Measurements from ENCODE around the gene DLEC1. TPM values are rescaled to one million over a fixed set of nuclear protein-coding genes. Genes with fewer than 3 reads are reported as not detected.

DLEC1 gene
- total and polyA plus RNA-seq, 2 donors (not counting 1 experiment from before 2014, with no cell fraction given) = 0.52 to 2.1 TPM

- Histone ChIP-seq H4K20me1 (ENCODE audit: control insufficient read depth, insufficient read depth, low read length, poor library complexity, severe bottlenecking) (no peaks in the 10 kb centered on the region), H3K9me3 (ENCODE audit: control extremely low read depth in 1 of 3, control insufficient read depth in 2 of 3, insufficient read depth in 1 of 3, low read length in 2 of 3) (peaks cover 0 to 4% (median under 1%) of the 10 kb centered on the region in 3 donors), H3K9ac (ENCODE audit: low read length) (no peak overlapping the region), H3K4me2 (replicated peaks; ENCODE audit: low read depth, low read length, poor library complexity, severe bottlenecking) (no peak overlapping the region), H3K4me1 (ENCODE audit: control insufficient read depth in 2 of 2, insufficient read depth in 2 of 2, low read length in 2 of 2) (peaks cover 18 to 19% of the 10 kb centered on the region in 2 donors), H2AFZ (ENCODE audit: insufficient read depth, low read depth, low read length, poor library complexity, severe bottlenecking) (no peak overlapping the region), H3K79me2 (ENCODE audit: control insufficient read depth, insufficient read depth, low read length) (no peaks in the 10 kb centered on the region), H3K27ac (ENCODE audit: low read length in 2 of 2) (no peak overlapping the region), H3K4me3 (ENCODE audit: control extremely low read depth in 1 of 5, extremely low read depth in 1 of 5, insufficient read depth in 1 of 5, low read depth in 2 of 5, low read length in 4 of 5) (no peak overlapping the region), H3K27me3 (replicated peaks in 1 of 4; ENCODE audit: control extremely low read depth in 1 of 4, control insufficient read depth in 3 of 4, insufficient read depth in 4 of 4, low read length in 3 of 4) (peaks cover 0 to 8% (median 0%) of the 10 kb centered on the region in 4 experiments), H3K36me3 (replicated peaks in 1 of 2; ENCODE audit: control extremely low read depth in 1 of 2, control insufficient read depth in 1 of 2, extremely low read depth in 1 of 2, insufficient read depth in 2 of 2, low read length in 1 of 2) (no peaks in the 10 kb centered on the region)
- 98% methylated on average over 4 of the region's 4 CpGs for WGBS (ENCODE audit: insufficient coverage)
- DNase-seq = no peak
- Mint-ChIP-seq H3K27me3 (peaks cover 7% of the 10 kb centered on the region), H3K27ac (no peak overlapping the region), H3K4me3 (no peak overlapping the region), H3K9me3 (ENCODE audit: insufficient read depth) (no peaks in the 10 kb centered on the region), H3K4me1 (peaks cover 19% of the 10 kb centered on the region)
- TF ChIP-seq CTCF (IDR thresholded peaks at IDR 0.05) = no peak
- TF ChIP-seq EZH2 (IDR thresholded peaks at IDR 0.05; ENCODE audit: borderline replicate concordance, insufficient read depth, low read depth, low read length, poor library complexity, severe bottlenecking) = no peak
- CTCF ChIA-PET = no interaction called here
- intact Hi-C loops (cut with micrococcal nuclease) = no loop called here
- ATAC-seq (ENCODE audit: low read depth) = no peak
- POLR2A ChIA-PET = no interaction called here
Observed at GRCh38 chr3:38111201-38111600, 72.2 kb downstream of the DLEC1 start.

- Histone ChIP-seq H3K4me2 (replicated peaks; ENCODE audit: low read depth, low read length, poor library complexity, severe bottlenecking) (no peak overlapping the region), H3K9ac (ENCODE audit: low read length) (no peak overlapping the region), H3K4me3 (ENCODE audit: control extremely low read depth in 1 of 5, extremely low read depth in 1 of 5, insufficient read depth in 1 of 5, low read depth in 2 of 5, low read length in 4 of 5) (no peak overlapping the region), H4K20me1 (ENCODE audit: control insufficient read depth, insufficient read depth, low read length, poor library complexity, severe bottlenecking) (no peaks in the 10 kb centered on the region), H3K4me1 (ENCODE audit: control insufficient read depth in 2 of 2, insufficient read depth in 2 of 2, low read length in 2 of 2) (peaks cover 19 to 23% of the 10 kb centered on the region in 2 donors), H3K27ac (ENCODE audit: low read length in 2 of 2) (no peak overlapping the region), H3K9me3 (ENCODE audit: control extremely low read depth in 1 of 3, control insufficient read depth in 2 of 3, insufficient read depth in 1 of 3, low read length in 2 of 3) (no peaks in the 10 kb centered on the region), H3K79me2 (ENCODE audit: control insufficient read depth, insufficient read depth, low read length) (no peaks in the 10 kb centered on the region), H3K27me3 (replicated peaks in 1 of 4; ENCODE audit: control extremely low read depth in 1 of 4, control insufficient read depth in 3 of 4, insufficient read depth in 4 of 4, low read length in 3 of 4) (peaks cover 0 to 6% (median 0%) of the 10 kb centered on the region in 4 experiments), H2AFZ (ENCODE audit: insufficient read depth, low read depth, low read length, poor library complexity, severe bottlenecking) (no peak overlapping the region), H3K36me3 (replicated peaks in 1 of 2; ENCODE audit: control extremely low read depth in 1 of 2, control insufficient read depth in 1 of 2, extremely low read depth in 1 of 2, insufficient read depth in 2 of 2, low read length in 1 of 2) (no peaks in the 10 kb centered on the region)
- ATAC-seq (ENCODE audit: low read depth) = no peak
- DNase-seq = no peak
- TF ChIP-seq EZH2 (IDR thresholded peaks at IDR 0.05; ENCODE audit: borderline replicate concordance, insufficient read depth, low read depth, low read length, poor library complexity, severe bottlenecking) (no peak), CTCF (IDR thresholded peaks at IDR 0.05) (no peak)
- intact Hi-C loops (cut with micrococcal nuclease) = no loop called here
- H3K27me3 Mint-ChIP-seq = peaks cover 7% of the 10 kb centered on the region
- ChIA-PET CTCF (no interaction called here), POLR2A (no interaction called here)
- WGBS (ENCODE audit: insufficient coverage) = 86% methylated on average over 15 of the region's 16 CpGs
- no peaks in the 10 kb centered on the region for H3K9me3 Mint-ChIP-seq (ENCODE audit: insufficient read depth)
- H3K27ac Mint-ChIP-seq = no peak overlapping the region
- H3K4me1 Mint-ChIP-seq = peaks cover 19% of the 10 kb centered on the region
- H3K4me3 Mint-ChIP-seq = no peak overlapping the region
Observed at GRCh38 chr3:38111696-38112377, 72.8 kb downstream of the DLEC1 start.

Data from B cell (primary cell).